Uterus (tissue), 4 donors: Measurements from ENCODE around the gene DMBT1. TPM values are rescaled to one million over a fixed set of nuclear protein-coding genes. Genes with fewer than 3 reads are reported as not detected.
"Not testable (repeated sequence)": the region's sequence is repeated elsewhere in the genome, so short reads cannot be mapped to it uniquely, and the experiment has no call there.

Experiments
- DNase-seq, 2 donors: peaks; one replicate each; pipeline ENCODE4 v3.0.0-alpha.2; 2019 to 2020
- H3K27ac ChIP-seq, 2 donors: fragments of 200-600 bp; sonication (generic); 1 replicate in 1 of 2; 2 replicates in 1 of 2; pipeline ENCODE4 v1.5.1; 2016 to 2018
- H3K27me3 ChIP-seq, 2 donors: fragments of 200-600 bp; sonication (generic); one replicate each; pipeline ENCODE4 v1.5.1; 2018 to 2019; ENCODE audit warnings: control low read depth in 1 of 2
- H3K36me3 ChIP-seq, 2 donors: fragments of 200-600 bp; sonication (generic); one replicate each; pipeline ENCODE4 v1.5.1; 2019; ENCODE audit warnings: control low read depth in 1 of 2
- H3K4me1 ChIP-seq, 2 donors: fragments of 200-600 bp; sonication (generic); one replicate each; pipeline ENCODE4 v1.5.1; 2018 to 2019; ENCODE audit warnings: control low read depth in 1 of 2
- H3K4me3 ChIP-seq, 2 donors: fragments of 200-600 bp; sonication (generic); 1 replicate in 1 of 2; 2 replicates in 1 of 2; pipeline ENCODE4 v1.5.1; 2018 to 2019; ENCODE audit warnings: mild to moderate bottlenecking in 1 of 2
- H3K9me3 ChIP-seq, 2 donors: fragments of 200-600 bp; sonication (generic); one replicate each; pipeline ENCODE4 v1.5.1; 2019; ENCODE audit warnings: control low read depth in 1 of 2
- CTCF ChIP-seq, 4 experiments: fragments of 200-600 bp in 2 of 4; fragments of 450-650 bp in 2 of 4; sonication (generic) in 2 of 4; IDR thresholded peaks; one replicate each; pipeline ENCODE4 v1.5.1; 2016 to 2019; ENCODE audit warnings: antibody characterized with exemption in 4 of 4, mild to moderate bottlenecking in 2 of 4, moderate library complexity in 1 of 4
- POLR2A ChIP-seq, 2 donors: fragments of 450-650 bp; IDR thresholded peaks; one replicate each; pipeline ENCODE4 v1.6.1; 2016; ENCODE audit warnings: antibody characterized with exemption in 2 of 2, mild to moderate bottlenecking in 1 of 2, moderate library complexity in 1 of 2
- intact Hi-C: fragments of 100-400 bp; cut with DNase I; formaldehyde crosslinking; loops from one replicate; pipeline ENCODE4 v1.15.1; 2023; ENCODE audit warnings: low total_unique reads
- total RNA-seq, 4 donors: library from RNA; depleted of rRNA in 3 of 4; stranded (reverse); fragments of >200 nt in 3 of 4; gene quantifications; one replicate each; pipeline versions ENCODE4 v1.1.0 to v1.2.4, GENCODE V29; 2014 to 2023
- donor health status: DM: yes; HTN: yes; CAD: no.

DMBT1 gene
- total RNA-seq, 4 donors from 2014 or later = under 0.01 to 0.21 (median 0.15) TPM; not detected in 1

GRCh38 chr10:122575776-122576175 is 15.2 kb downstream of the DMBT1 start:
- Histone ChIP-seq H3K4me3 (no peak overlapping the region), H3K9me3 (no peaks in the 10 kb centered on the region), H3K36me3 (no peaks in the 10 kb centered on the region), H3K27ac (no peak overlapping the region), H3K4me1 (no peaks in the 10 kb centered on the region), H3K27me3 (no peaks in the 10 kb centered on the region)
- no peak for TF ChIP-seq CTCF (IDR thresholded peaks at IDR 0.05)
- TF ChIP-seq POLR2A (IDR thresholded peaks at IDR 0.05) = no peak
- intact Hi-C loops = no loop called here
- no peak for DNase-seq

- Histone ChIP-seq H3K36me3 (no peaks in the 10 kb centered on the region), H3K9me3 (no peaks in the 10 kb centered on the region), H3K27me3 (no peaks in the 10 kb centered on the region), H3K4me1 (no peaks in the 10 kb centered on the region), H3K4me3 (no peak overlapping the region), H3K27ac (no peak overlapping the region)
- intact Hi-C loops = no loop called here
- no peak for TF ChIP-seq CTCF (IDR thresholded peaks at IDR 0.05)
- TF ChIP-seq POLR2A (IDR thresholded peaks at IDR 0.05) = no peak
- DNase-seq = no peak
Observed at GRCh38 chr10:122576291-122576690, 15.7 kb downstream of the DMBT1 start.

- Histone ChIP-seq H3K4me1 (no peaks in the 10 kb centered on the region), H3K27ac (no peak overlapping the region), H3K4me3 (no peak overlapping the region), H3K36me3 (no peaks in the 10 kb centered on the region), H3K27me3 (no peaks in the 10 kb centered on the region), H3K9me3 (no peaks in the 10 kb centered on the region)
- intact Hi-C loops = no loop called here
- no peak for TF ChIP-seq CTCF (IDR thresholded peaks at IDR 0.05)
- no peak for TF ChIP-seq POLR2A (IDR thresholded peaks at IDR 0.05)
- DNase-seq = no peak
Observed at GRCh38 chr10:122577311-122577885, 16.8 kb downstream of the DMBT1 start.

- intact Hi-C loops, H3K27me3 ChIP-seq, H3K9me3 ChIP-seq, H3K27ac ChIP-seq, DNase-seq, H3K36me3 ChIP-seq, H3K4me3 ChIP-seq, H3K4me1 ChIP-seq: not testable (repeated sequence)
Observed at GRCh38 chr10:122586070-122586469, 25.5 kb downstream of the DMBT1 start.

- Histone ChIP-seq H3K27me3 (no peaks in the 10 kb centered on the region), H3K27ac (no peak overlapping the region), H3K4me1 (no peaks in the 10 kb centered on the region), H3K36me3 (no peaks in the 10 kb centered on the region), H3K9me3 (no peaks in the 10 kb centered on the region), H3K4me3 (no peak overlapping the region)
- DNase-seq = no peak
- no peak for TF ChIP-seq CTCF (IDR thresholded peaks at IDR 0.05)
- TF ChIP-seq POLR2A (IDR thresholded peaks at IDR 0.05) = no peak
- intact Hi-C loops = no loop called here
Observed at GRCh38 chr10:122587098-122587760, 26.7 kb downstream of the DMBT1 start.
